Raji (cell line): ENCODE measurements around the gene USF2.

ENCODE experiments used
- POLR2A ChIP-seq: IDR thresholded peaks from 2 replicates; pipeline ENCODE4 v1.6.1; 2011; ENCODE audit warnings: low read depth, low read length, control low read depth; ENCODE audit not compliant: insufficient read depth

The USF2 gene

DNA sequence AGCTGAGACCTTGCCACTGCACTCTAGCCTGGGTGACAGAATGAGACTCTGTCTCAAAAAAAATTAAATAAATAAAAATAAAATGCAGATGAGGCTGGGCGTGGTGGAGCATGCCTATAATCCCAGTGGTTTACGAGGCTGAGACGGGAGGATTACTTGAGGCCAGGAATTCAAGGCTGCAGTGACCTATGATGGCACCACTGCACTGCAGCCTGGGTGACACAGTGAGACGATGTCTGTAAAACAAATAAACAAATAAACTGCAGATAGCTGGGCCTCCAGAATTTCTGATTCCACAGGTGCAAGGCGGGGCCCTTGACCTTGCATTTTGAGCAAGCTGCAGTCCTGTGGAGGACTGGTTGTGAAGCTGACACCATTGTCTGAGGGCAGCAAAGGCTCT, 20.1 kb downstream of the USF2 start:
- TF ChIP-seq POLR2A: no peak

DNA sequence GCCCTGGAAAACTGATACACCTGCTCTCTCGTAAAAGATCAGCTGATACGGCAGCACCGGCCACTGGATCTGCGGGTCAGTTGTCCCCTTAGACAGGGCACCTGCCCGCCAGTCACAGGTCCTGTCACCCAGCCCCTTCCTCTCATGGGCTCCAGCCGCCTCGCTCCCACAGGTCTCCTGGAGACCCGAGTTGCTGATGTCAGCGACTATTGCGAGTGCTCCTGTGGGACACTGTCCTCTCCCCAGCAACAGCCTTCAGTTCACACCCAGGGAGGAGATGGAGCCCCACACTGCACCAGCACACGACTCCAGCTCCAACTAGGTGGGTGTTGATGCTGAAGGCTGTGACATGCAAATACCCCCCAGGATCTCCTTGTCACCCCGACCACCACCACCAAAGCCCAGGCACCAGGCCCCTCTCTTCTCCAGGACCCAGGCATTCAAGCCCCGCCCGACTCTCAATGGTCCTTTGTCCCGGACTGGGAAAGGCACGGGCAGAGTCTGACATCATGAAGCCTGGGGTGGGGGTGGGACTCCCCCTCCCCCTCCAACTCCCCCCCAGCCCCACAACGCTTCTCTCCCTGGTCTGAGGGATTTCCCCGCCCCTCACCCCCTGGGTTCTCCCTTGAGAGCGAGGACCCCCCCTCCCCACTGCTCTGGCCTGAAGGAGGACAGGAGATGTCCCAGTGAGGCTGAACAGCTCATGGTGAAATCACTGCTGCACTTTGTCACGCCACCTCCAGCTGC, 21.8 kb downstream of the USF2 start:
- TF ChIP-seq POLR2A: no peak

DNA sequence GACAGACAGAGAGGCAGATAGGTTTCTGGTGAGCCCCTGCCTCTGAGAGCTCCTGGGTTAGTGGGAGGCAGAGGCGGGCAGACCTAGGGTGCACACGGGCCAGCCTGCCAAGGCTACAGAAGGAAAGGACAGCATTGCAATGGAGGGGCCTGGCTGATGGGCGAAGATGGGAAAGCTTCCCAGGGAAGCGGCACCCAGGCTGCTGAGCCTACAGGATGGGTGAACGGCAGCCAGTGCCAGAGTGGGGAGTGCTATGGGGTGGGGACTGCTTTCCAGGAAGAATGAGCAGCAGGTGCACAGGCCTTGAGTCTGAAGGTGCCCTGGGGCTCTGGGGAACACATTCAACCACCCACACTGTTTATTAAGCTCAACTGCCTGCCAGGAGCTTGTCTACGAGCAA, 22.5 kb downstream of the USF2 start:
- no peak for TF ChIP-seq POLR2A

DNA sequence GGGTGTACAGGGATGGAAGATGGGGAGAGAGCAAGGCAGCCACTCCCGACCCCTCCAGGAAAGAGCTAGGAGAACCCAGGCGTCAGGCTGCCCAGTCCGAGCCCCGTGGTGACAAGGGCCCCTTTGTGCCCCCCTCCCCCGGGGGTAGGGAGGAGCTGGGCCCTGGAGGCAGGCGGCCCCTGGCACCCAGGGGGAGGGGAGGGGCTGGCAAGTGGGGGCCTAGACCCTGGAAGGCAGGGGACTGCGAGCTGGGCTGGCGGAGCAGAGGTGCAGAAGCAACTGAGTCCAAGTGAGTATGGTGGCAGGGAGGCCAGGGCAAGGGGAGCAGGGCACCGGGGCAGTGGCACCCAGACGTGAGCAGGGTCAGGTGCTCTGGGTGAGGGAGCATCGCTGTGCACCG, 23.2 kb downstream of the USF2 start, which contains the start of gene MAG:
Gene MAG (plus strand): TSS at position 246 of the 400 bp plus-strand sequence. CDS start 3,248 bp downstream, outside the sequence.
- no peak for TF ChIP-seq POLR2A

DNA sequence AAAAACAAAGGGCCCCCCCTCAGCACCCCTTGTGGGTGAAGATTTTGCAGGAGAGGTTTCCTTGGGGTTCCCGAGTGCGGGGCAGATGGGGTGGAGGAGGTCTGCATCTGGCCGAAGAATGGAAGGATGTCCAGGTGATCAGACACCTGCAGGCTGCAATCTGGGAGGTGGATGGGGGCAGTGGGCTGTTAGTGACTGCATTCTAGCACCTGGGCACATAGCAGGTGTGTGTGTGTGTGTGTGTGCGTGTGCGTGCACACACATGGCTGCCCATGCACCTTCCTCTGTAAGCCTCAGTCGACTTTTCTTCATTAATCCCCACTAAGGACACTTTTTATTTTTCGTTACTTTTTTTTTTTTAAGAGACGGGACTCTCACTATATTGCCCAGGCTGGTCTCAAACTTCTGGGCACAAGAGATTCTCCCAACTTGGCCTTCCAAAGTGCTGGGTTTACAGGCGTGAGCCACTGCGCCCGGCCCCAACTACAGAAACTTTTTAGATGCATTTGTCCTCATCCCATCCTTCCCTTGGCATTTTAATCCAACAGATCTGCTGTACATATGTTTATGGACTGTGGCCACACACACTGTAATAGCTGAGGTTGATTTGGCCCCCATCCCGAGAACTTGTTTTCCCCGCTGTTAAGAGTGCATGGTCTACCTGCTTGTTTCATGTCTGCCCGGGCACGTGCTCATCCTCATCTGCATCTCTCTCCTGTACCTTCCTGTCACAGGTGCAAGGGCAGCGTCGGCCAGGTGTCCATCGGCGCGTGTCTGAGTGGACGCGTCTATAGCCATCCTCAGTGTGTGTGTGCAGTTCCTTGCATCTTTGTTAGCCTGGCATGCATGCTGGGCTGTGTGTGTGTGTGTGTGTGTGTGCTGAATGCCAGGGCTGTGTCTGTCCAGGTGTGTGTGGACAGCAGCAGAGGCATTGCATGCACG, 23.9 kb downstream of the USF2 start:
- TF ChIP-seq POLR2A: no peak

DNA sequence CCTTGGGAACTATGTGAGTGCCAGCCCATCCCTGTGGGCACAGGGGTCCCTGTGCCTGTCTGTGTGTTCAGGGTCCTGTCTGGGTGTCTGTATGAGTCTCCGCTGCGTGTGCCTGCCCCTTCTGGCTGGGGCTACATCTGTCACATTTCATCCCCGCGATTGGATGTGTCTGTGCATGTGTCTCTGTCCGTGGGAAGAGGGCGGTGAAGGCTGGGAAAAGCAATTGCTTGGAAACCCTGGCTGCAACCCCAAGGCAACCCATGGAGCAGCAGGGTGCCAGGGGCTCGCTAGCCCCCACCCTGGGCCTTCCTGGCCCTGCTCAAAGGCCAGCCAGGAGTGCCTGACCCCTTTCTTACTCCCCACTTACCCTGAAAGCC, 24.6 kb downstream of the USF2 start:
- no peak for TF ChIP-seq POLR2A

DNA sequence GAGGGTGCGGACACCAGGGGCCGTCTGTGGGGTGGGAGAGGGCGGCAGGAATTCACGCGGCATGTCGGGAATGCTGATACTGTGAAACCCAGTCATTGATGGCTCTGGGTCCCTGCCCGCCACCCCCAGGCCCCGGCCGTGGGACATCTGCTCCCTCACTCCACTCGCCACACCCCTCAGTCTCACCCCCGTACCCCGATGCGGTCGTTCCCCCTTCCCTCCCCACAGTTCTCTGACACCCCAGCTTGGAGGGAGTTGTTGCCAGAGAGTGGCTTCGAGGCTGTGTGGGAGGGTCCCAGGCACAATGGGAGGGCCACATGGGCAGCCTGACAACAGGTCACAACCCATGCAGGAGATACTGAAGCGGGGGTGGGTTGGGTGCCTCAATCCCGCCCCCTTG, 25.0 kb downstream of the USF2 start:
- no peak for TF ChIP-seq POLR2A

DNA sequence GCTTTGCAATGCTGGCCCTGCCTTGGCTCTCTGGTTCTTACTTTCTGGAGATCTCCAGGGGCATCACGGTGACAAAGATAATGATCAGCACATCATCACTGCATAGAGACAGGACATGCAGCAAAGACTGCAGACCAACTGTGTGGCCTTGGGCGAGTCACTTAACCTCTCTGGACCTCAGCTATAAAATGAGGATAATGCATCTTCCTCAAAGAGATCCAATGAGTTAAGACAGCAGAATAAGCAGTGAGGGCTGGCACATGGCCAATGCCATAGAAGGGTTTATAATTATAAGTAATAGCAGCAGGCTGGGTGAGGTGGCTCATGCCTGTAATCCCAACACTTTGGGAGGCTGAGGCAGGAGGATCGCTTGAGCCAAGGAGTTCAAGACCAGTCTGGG, 25.6 kb downstream of the USF2 start:
- TF ChIP-seq POLR2A: no peak

DNA sequence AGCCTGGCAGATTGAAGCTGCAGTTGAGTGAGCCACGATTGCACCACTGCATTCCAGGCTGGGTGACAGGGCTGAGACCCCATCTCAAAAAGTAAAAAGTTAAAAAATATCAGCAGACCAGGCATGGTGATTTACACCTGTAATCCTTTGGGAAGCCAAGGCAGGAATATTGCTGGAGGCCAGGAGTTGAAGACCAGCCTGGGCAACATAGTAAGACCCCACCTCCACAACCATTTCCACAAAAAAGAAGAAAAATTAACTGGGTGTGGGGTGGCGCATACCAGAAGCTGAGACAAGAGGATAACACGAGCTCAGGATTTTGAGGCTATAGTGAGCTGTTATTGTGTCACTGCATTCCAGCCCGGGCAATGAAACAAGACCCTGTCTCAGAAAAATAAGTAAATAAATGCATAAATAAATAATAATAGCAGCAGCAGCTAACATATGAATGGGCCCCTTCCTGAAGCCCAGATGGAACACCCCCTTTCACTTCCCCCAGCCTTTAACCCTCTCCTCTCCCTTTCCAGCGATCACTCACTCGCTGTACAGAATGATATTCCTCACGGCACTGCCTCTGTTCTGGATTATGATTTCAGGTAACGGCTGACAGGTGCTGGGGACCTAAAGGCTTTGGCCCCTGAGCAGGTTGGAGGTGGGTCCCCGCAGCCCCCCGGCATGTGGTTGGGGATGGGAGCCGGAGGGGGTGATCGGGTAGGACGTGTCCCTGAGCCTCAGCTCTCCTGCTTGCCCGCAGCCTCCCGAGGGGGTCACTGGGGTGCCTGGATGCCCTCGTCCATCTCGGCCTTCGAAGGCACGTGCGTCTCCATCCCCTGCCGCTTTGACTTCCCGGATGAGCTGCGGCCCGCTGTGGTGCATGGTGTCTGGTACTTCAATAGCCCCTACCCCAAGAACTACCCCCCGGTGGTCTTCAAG, 26.4 kb downstream of the USF2 start:
- no peak for TF ChIP-seq POLR2A

DNA sequence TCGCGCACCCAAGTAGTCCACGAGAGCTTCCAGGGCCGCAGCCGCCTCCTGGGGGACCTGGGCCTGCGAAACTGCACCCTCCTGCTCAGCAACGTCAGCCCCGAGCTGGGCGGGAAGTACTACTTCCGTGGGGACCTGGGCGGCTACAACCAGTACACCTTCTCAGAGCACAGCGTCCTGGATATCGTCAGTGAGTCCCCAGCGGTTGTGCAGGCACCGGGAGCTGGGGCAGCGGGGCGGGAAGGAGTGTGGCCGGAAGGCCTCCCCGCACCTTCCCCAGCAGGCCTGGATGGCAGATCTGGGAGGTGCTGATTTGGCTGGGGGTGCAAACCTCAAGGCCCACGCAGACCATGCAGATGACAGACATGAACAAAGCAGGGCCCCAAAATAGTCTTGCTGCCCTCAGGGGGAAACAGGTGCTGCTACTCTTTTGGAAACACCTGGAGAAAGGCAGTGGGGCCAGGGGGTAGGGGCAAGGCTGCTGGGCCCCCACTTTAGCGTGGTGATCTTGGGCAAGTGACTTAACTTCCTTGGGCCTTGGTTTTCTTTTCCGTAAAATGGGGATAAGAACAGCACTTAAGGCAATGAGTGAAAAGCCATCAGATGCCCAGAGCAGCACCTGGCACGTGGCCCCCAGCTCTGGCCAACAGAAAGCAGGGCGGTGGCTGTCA, 27.2 kb downstream of the USF2 start:
- no peak for TF ChIP-seq POLR2A

DNA sequence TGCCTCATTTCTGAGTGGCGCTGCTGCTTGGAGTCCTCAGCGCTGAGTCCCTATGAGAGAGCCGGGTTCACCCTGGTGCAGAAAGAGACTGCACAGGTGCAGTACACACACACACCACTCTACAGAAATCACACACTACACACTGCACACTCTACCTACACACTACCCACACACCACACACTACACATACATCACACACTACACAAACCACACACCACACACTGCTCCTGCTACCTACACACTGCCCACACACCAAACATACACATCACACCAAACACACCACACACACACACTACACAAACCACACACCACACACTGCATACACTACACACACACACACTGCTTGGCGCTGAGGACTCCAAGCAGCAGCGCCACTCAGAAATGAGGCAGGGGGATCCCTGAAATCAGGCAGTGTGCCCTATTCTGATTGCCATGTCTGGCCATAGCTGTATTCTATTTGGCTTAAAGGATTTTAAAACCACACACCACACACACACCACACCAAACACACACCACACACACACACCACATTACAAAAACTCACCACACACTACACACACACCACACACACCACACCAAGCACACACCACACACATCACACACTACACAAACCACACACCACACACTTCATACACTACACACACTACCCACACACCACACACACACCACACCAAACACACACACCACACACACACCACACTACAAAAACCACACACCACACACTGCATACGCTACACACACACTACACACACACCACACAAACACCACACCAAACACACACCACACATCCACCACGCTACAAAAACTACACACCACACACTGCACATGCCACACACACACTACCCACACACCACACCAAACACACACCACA, 28.1 kb downstream of the USF2 start:
- no peak for TF ChIP-seq POLR2A

DNA sequence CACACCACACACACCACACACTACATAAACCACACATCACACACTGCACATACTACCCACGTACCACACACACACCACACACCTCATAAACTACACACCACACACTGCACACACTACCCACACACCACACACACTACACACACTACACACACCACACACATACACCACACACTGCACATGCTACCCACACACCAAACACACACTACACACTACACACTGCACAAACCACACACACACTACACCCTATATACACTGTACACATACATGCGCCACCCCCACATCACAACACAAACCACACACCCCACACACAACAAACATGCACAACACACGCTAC, 28.7 kb downstream of the USF2 start:
- TF ChIP-seq POLR2A: no peak

DNA sequence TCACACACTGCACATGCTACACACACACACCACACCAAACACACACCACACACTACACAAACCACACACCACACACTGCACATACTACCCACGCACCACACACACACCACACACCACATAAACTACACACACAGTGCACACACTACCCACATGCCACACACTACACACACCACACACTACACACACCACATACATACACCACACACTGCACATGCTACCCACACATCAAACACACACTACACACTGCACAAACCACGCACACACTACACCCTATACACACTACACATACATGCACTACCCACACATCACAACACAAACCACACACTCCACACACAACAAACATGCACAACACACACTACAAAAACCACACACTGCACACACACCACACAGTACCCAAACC, 29.2 kb downstream of the USF2 start:
- TF ChIP-seq POLR2A: no peak

DNA sequence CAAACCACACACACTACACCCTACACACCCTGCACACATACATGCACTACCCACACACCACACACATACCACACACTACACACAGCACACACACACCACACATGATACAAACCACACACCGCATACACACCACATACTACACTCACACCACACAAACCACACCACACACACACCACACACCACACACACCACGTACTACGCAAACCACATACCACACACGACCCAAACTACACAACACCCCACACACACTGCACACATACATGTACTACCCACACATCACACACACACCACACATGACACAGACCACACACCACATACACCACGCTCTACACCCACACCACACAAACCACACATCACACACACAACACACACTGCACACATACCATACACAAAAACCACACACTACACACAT, 29.8 kb downstream of the USF2 start:
- no peak for TF ChIP-seq POLR2A
